HTERT RPE-1 (cell line): ENCODE measurements around the gene LAD1.

ENCODE experiments used
- in situ Hi-C: fragments of 300-500 bp; cut with MboI; formaldehyde crosslinking; loops from 4 replicates; pipeline ENCODE4 v1.14.3; 2020; ENCODE audit warnings: low sequenced_read_pairs

The LAD1 gene

GRCh38 chr1:201399018-201399351 is at the start of gene LAD1:
Gene LAD1 (minus strand): TSS chr1:201399324. CDS start chr1:201399306, 18 bp downstream.
- in situ Hi-C loops = no loop called here

GRCh38 chr1:201447903-201448871 is 49.1 kb upstream of the LAD1 start:
- in situ Hi-C loops = no loop called here

GRCh38 chr1:201445310-201445709 is 46.2 kb upstream of the LAD1 start:
- in situ Hi-C loops = no loop called here

GRCh38 chr1:201444792-201445191 is 45.7 kb upstream of the LAD1 start:
- in situ Hi-C loops = no loop called here

GRCh38 chr1:201443747-201444146 is 44.6 kb upstream of the LAD1 start:
- in situ Hi-C loops = no loop called here

GRCh38 chr1:201436969-201437368 is 37.8 kb upstream of the LAD1 start:
- in situ Hi-C loops = no loop called here

- in situ Hi-C loops = no loop called here
Measured at GRCh38 chr1:201436393-201436792, 37.3 kb upstream of the LAD1 start.

GRCh38 chr1:201434266-201434665 is 35.1 kb upstream of the LAD1 start:
- in situ Hi-C loops = no loop called here

GRCh38 chr1:201433609-201434008 is 34.5 kb upstream of the LAD1 start:
- in situ Hi-C loops = no loop called here

- in situ Hi-C loops = no loop called here
Measured at GRCh38 chr1:201430776-201431175, 31.7 kb upstream of the LAD1 start.

GRCh38 chr1:201429736-201430501 is 30.8 kb upstream of the LAD1 start:
- in situ Hi-C loops = no loop called here

- in situ Hi-C loops = no loop called here
Measured at GRCh38 chr1:201427963-201428362, 28.8 kb upstream of the LAD1 start.

GRCh38 chr1:201426479-201427310 is 27.6 kb upstream of the LAD1 start:
- in situ Hi-C loops = no loop called here

- in situ Hi-C loops = no loop called here
Measured at GRCh38 chr1:201424146-201424545, 25.0 kb upstream of the LAD1 start.

GRCh38 chr1:201423655-201424054 is 24.5 kb upstream of the LAD1 start:
- in situ Hi-C loops = no loop called here

GRCh38 chr1:201422436-201423030 is 23.4 kb upstream of the LAD1 start:
- in situ Hi-C loops = no loop called here

- in situ Hi-C loops = no loop called here
Measured at GRCh38 chr1:201422026-201422425, 22.9 kb upstream of the LAD1 start.

GRCh38 chr1:201421041-201421440 is 21.9 kb upstream of the LAD1 start:
- in situ Hi-C loops = no loop called here

- in situ Hi-C loops = no loop called here
Measured at GRCh38 chr1:201420608-201421002, 21.5 kb upstream of the LAD1 start.

GRCh38 chr1:201419746-201420607 is 20.9 kb upstream of the LAD1 start:
- in situ Hi-C loops = no loop called here
